Ascending aorta (tissue), 2 donors: ENCODE measurements around the gene UBLCP1. TPM values are rescaled to one million over a fixed set of nuclear protein-coding genes. Genes with fewer than 3 reads are reported as not detected.

Source experiments
- DNase-seq, 2 donors: peaks; one replicate each; pipeline ENCODE4 v3.0.0-alpha.2; 2019; ENCODE audit warnings: low spot score in 2 of 2
- H3K27ac ChIP-seq, 2 donors: fragments of 200-600 bp; sonication (generic); one replicate each; pipeline ENCODE4 v1.5.1; 2016 to 2017; ENCODE audit warnings: mild to moderate bottlenecking in 1 of 2
- H3K27me3 ChIP-seq: fragments of 200-600 bp; sonication (generic); one replicate; pipeline ENCODE4 v1.5.1; 2017
- H3K36me3 ChIP-seq, 2 donors: fragments of 200-600 bp; sonication (generic); one replicate each; pipeline ENCODE4 v1.5.1; 2016
- H3K4me1 ChIP-seq, 2 donors: fragments of 200-600 bp; sonication (generic); one replicate each; pipeline ENCODE4 v1.5.1; 2016 to 2017; ENCODE audit warnings: mild to moderate bottlenecking in 1 of 2
- H3K4me3 ChIP-seq, 2 donors: fragments of 200-600 bp; sonication (generic); one replicate each; pipeline ENCODE4 v1.5.1; 2016 to 2017; ENCODE audit warnings: mild to moderate bottlenecking in 1 of 2
- H3K9me3 ChIP-seq, 2 donors: fragments of 200-600 bp; sonication (generic); one replicate each; pipeline ENCODE4 v1.5.1; 2016
- CTCF ChIP-seq, 3 experiments: fragments of 200-600 bp in 2 of 3; fragments of 450-650 bp in 1 of 3; sonication (generic) in 2 of 3; IDR thresholded peaks; one replicate each; pipeline ENCODE4 v1.5.1; 2016 to 2019; ENCODE audit warnings: antibody characterized with exemption in 3 of 3, mild to moderate bottlenecking in 1 of 3, moderate library complexity in 1 of 3
- intact Hi-C: fragments of 100-400 bp; cut with DNase I; formaldehyde crosslinking; loops from one replicate; pipeline ENCODE4 v1.15.1; 2023
- total RNA-seq: library from RNA; depleted of rRNA; stranded (reverse); fragments of >200 nt; gene quantifications from one replicate; pipeline ENCODE4 v1.1.0, GENCODE V29; 2016

The UBLCP1 gene
- total RNA-seq, 1 donor from 2014 or later: 11.0 TPM

- no peaks in the 10 kb centered on the region for H3K27me3 ChIP-seq
- no peaks in the 10 kb centered on the region for H3K9me3 ChIP-seq
- no peaks in the 10 kb centered on the region for H3K36me3 ChIP-seq
- no peak for DNase-seq
- intact Hi-C loops: no loop called here
- H3K4me1 ChIP-seq: no peaks in the 10 kb centered on the region
- H3K4me3 ChIP-seq: no peak overlapping the region
- H3K27ac ChIP-seq: no peak overlapping the region
- TF ChIP-seq CTCF (IDR thresholded peaks at IDR 0.05): no peak
These were observed 44.5 kb upstream of the UBLCP1 start for GRCh38 chr5:159218595-159219023.

GRCh38 chr5:159220206-159220605, 42.9 kb upstream of the UBLCP1 start:
- no peaks in the 10 kb centered on the region for H3K27me3 ChIP-seq
- H3K9me3 ChIP-seq: no peaks in the 10 kb centered on the region
- no peak for DNase-seq
- H3K36me3 ChIP-seq: no peaks in the 10 kb centered on the region
- no peak for TF ChIP-seq CTCF (IDR thresholded peaks at IDR 0.05)
- no peak overlapping the region for H3K4me3 ChIP-seq
- intact Hi-C loops: no loop called here
- no peak overlapping the region for H3K27ac ChIP-seq
- H3K4me1 ChIP-seq: no peaks in the 10 kb centered on the region

- Histone ChIP-seq H3K27ac (no peak overlapping the region), H3K36me3 (no peaks in the 10 kb centered on the region), H3K4me1 (no peaks in the 10 kb centered on the region), H3K9me3 (no peaks in the 10 kb centered on the region), H3K4me3 (no peak overlapping the region), H3K27me3 (no peaks in the 10 kb centered on the region)
- DNase-seq: no peak
- intact Hi-C loops: no loop called here
- TF ChIP-seq CTCF (IDR thresholded peaks at IDR 0.05): no peak
These were observed 39.6 kb upstream of the UBLCP1 start for GRCh38 chr5:159223469-159223868.

GRCh38 chr5:159224471-159224870, 38.6 kb upstream of the UBLCP1 start:
- no peak overlapping the region for H3K27ac ChIP-seq
- no peaks in the 10 kb centered on the region for H3K36me3 ChIP-seq
- TF ChIP-seq CTCF (IDR thresholded peaks at IDR 0.05): no peak
- no peaks in the 10 kb centered on the region for H3K9me3 ChIP-seq
- H3K4me3 ChIP-seq: no peak overlapping the region
- no peaks in the 10 kb centered on the region for H3K4me1 ChIP-seq
- H3K27me3 ChIP-seq: no peaks in the 10 kb centered on the region
- intact Hi-C loops: no loop called here
- no peak for DNase-seq

GRCh38 chr5:159226451-159226850, 36.6 kb upstream of the UBLCP1 start:
- intact Hi-C loops: no loop called here

More at GRCh38 chr5:159226451-159226850, 36.6 kb upstream of the UBLCP1 start:
- Histone ChIP-seq H3K4me3 (no peak overlapping the region), H3K27ac (no peak overlapping the region), H3K36me3 (no peaks in the 10 kb centered on the region), H3K27me3 (no peaks in the 10 kb centered on the region), H3K4me1 (no peaks in the 10 kb centered on the region), H3K9me3 (no peaks in the 10 kb centered on the region)
- DNase-seq: no peak
- TF ChIP-seq CTCF (IDR thresholded peaks at IDR 0.05): no peak
